IMR-90 (cell line): ENCODE data around the gene PIP5K1C. TPM values are rescaled to one million over a fixed set of nuclear protein-coding genes. Genes with fewer than 3 reads are reported as not detected.

Source experiments
- ATAC-seq: fragments of 200-7000 bp; cut with Tn5 transposase; 2 replicates; pipeline ENCODE4 v1.9.1; 2020; ENCODE audit warnings: low read depth, mild to moderate bottlenecking, moderate library complexity
- BruUV-seq: library from RNA; stranded (reverse); fragments of 400-500 nt; replicated peaks from 2 replicates; lab custom pipeline; 2021; lab: Mats Ljungman, UMichigan
- CTCF ChIA-PET: fragments of 300-600 bp; formaldehyde crosslinking; extraction: SDS; loops from one replicate; lab custom pipeline; 2021; ENCODE audit warnings: antibody characterized with exemption; lab: Yijun Ruan, JAX
- POLR2A ChIA-PET: fragments of 300-600 bp; sonication (Branson Sonifier 250); formaldehyde crosslinking; loops from one replicate; lab custom pipeline; 2022; ENCODE audit warnings: antibody characterized with exemption; ENCODE audit not compliant: unreplicated experiment; lab: Charles Lee
- DNase-seq: peaks from one replicate; pipeline ENCODE4 v3.0.0; 2013
- H2AFZ ChIP-seq: replicated peaks from 2 replicates; pipeline ENCODE3; 2013; ENCODE audit warnings: low read length, mild to moderate bottlenecking; ENCODE audit not compliant: poor library complexity
- H2AK5ac ChIP-seq: 2 replicates; pipeline ENCODE4 v1.6.1; 2013; ENCODE audit warnings: low read depth, low read length, inconsistent platforms
- H2AK9ac ChIP-seq: replicated peaks from 2 replicates; pipeline ENCODE3; 2013; ENCODE audit warnings: mild to moderate bottlenecking, low read depth, low read length, moderate library complexity; ENCODE audit not compliant: poor library complexity
- H2BK120ac ChIP-seq: 2 replicates; pipeline ENCODE4 v1.6.1; 2013; ENCODE audit warnings: low read depth, low read length, inconsistent platforms
- H2BK15ac ChIP-seq: 3 replicates; pipeline ENCODE4 v1.6.1; 2013; ENCODE audit warnings: low read depth, low read length, inconsistent platforms
- H2BK20ac ChIP-seq: 2 replicates; pipeline ENCODE4 v1.6.1; 2013; ENCODE audit warnings: low read depth, mild to moderate bottlenecking, inconsistent platforms, low read length, moderate library complexity
- H2BK5ac ChIP-seq: 2 replicates; pipeline ENCODE4 v1.6.1; 2013; ENCODE audit warnings: mild to moderate bottlenecking, low read depth, low read length, inconsistent platforms; ENCODE audit not compliant: poor library complexity, severe bottlenecking
- H3K14ac ChIP-seq: replicated peaks from 2 replicates; pipeline ENCODE4 v1.6.1; 2013; ENCODE audit warnings: low read depth, low read length, inconsistent platforms
- H3K18ac ChIP-seq: 2 replicates; pipeline ENCODE4 v1.6.1; 2013; ENCODE audit warnings: low read depth, low read length, control low read depth
- H3K23ac ChIP-seq: 2 replicates; pipeline ENCODE4 v1.6.1; 2013; ENCODE audit warnings: low read depth, low read length, inconsistent platforms
- H3K27ac ChIP-seq: 2 replicates; pipeline ENCODE4 v1.5.1; 2013; ENCODE audit warnings: mild to moderate bottlenecking, control low read depth, low read length; ENCODE audit not compliant: insufficient read depth
- H3K27me3 ChIP-seq: 2 replicates; pipeline ENCODE4 v1.6.1; 2013; ENCODE audit warnings: low read length; ENCODE audit not compliant: control insufficient read depth, insufficient read depth
- H3K36me3 ChIP-seq: 2 replicates; pipeline ENCODE4 v1.6.1; 2013; ENCODE audit warnings: low read length, mixed read lengths; ENCODE audit not compliant: control insufficient read depth, insufficient read depth
- H3K4ac ChIP-seq: 2 replicates; pipeline ENCODE4 v1.6.1; 2013; ENCODE audit warnings: low read depth, low read length, inconsistent platforms
- H3K4me1 ChIP-seq: 2 replicates; pipeline ENCODE4 v1.6.1; 2013; ENCODE audit warnings: low read length, mixed read lengths; ENCODE audit not compliant: control insufficient read depth, insufficient read depth
- H3K4me2 ChIP-seq: 2 replicates; pipeline ENCODE4 v1.6.1; 2013; ENCODE audit warnings: low read depth, mild to moderate bottlenecking, control low read depth, low read length, moderate library complexity
- H3K4me3 ChIP-seq: 2 replicates; pipeline ENCODE4 v1.5.1; 2013; ENCODE audit warnings: low read depth, mild to moderate bottlenecking, control low read depth, low read length, moderate library complexity; ENCODE audit not compliant: insufficient read depth
- H3K56ac ChIP-seq: 2 replicates; pipeline ENCODE4 v1.6.1; 2013; ENCODE audit warnings: low read length, inconsistent platforms; ENCODE audit not compliant: insufficient read depth; ENCODE audit errors: extremely low read depth
- H3K79me1 ChIP-seq, 2 experiments: 2 replicates each; pipeline ENCODE4 v1.6.1; 2013; ENCODE audit warnings: low read length in 2 of 2, inconsistent platforms in 1 of 2, low read depth in 1 of 2
- H3K9ac ChIP-seq: 2 replicates; pipeline ENCODE4 v1.6.1; 2013; ENCODE audit warnings: low read depth, low read length, control low read depth
- H3K9me1 ChIP-seq: 2 replicates; pipeline ENCODE4 v1.6.1; 2013; ENCODE audit warnings: low read length, inconsistent platforms; ENCODE audit not compliant: insufficient read depth
- H3K9me3 ChIP-seq: 2 replicates; pipeline ENCODE4 v1.6.1; 2013; ENCODE audit warnings: low read length; ENCODE audit not compliant: control insufficient read depth, insufficient read depth
- H4K20me1 ChIP-seq: 2 replicates; pipeline ENCODE4 v1.6.1; 2013; ENCODE audit warnings: low read length, inconsistent platforms; ENCODE audit not compliant: insufficient read depth
- H4K5ac ChIP-seq: 2 replicates; pipeline ENCODE4 v1.6.1; 2013; ENCODE audit warnings: mild to moderate bottlenecking, low read depth, low read length, control low read depth
- H4K8ac ChIP-seq, 2 experiments: 2 replicates each; pipeline ENCODE4 v1.6.1; 2013; ENCODE audit warnings: low read depth in 2 of 2, low read length in 2 of 2, control low read depth in 1 of 2, inconsistent platforms in 1 of 2
- H4K91ac ChIP-seq: 2 replicates; pipeline ENCODE4 v1.6.1; 2013; ENCODE audit warnings: low read depth, low read length, inconsistent platforms; ENCODE audit not compliant: insufficient read depth
- BHLHE40 ChIP-seq: fragments of 150-350 bp; IDR thresholded peaks from 2 replicates; pipeline ENCODE4 v1.6.1; 2016; ENCODE audit warnings: mild to moderate bottlenecking, low read depth, low read length
- CEBPB ChIP-seq: IDR thresholded peaks from 2 replicates; pipeline ENCODE4 v1.6.1; 2012; ENCODE audit warnings: low read depth, low read length, improper control_type of control experiment
- ELK1 ChIP-seq: fragments of 150-350 bp; IDR thresholded peaks from 2 replicates; pipeline ENCODE4 v1.6.1; 2016; ENCODE audit warnings: low read depth, mild to moderate bottlenecking, low read length, moderate library complexity, borderline replicate concordance
- MAFK ChIP-seq: IDR thresholded peaks from 2 replicates; pipeline ENCODE4 v1.6.1; 2012; ENCODE audit warnings: low read depth, low read length, improper control_type of control experiment
- MXI1 ChIP-seq: IDR thresholded peaks from 2 replicates; pipeline ENCODE4 v1.6.1; 2012; ENCODE audit warnings: low read depth, mild to moderate bottlenecking, low read length, moderate library complexity, borderline replicate concordance
- POLR2A ChIP-seq: IDR thresholded peaks from 2 replicates; pipeline ENCODE4 v1.6.1; 2012; ENCODE audit warnings: mild to moderate bottlenecking, low read depth, low read length
- RCOR1 ChIP-seq: IDR thresholded peaks from 2 replicates; pipeline ENCODE4 v1.6.1; 2012; ENCODE audit warnings: mild to moderate bottlenecking, low read length, improper control_type of control experiment; ENCODE audit not compliant: insufficient replicate concordance
- SMC3 ChIP-seq: fragments of 150-350 bp; IDR thresholded peaks from 2 replicates; pipeline ENCODE4 v1.6.1; 2016; ENCODE audit warnings: low read depth, mild to moderate bottlenecking, antibody characterized with exemption, low read length, moderate library complexity
- WGBS, 2 experiments: methylation state at CpG; one replicate each; pipeline versions ENCODE4 v1.1.5 to v1.1.7; 2013; ENCODE audit warnings: missing lambda C conversion rate in 2 of 2; ENCODE audit not compliant: insufficient read length in 1 of 2; ENCODE audit errors: extremely low coverage in 2 of 2; 5-methylcytosine and 5-hydroxymethylcytosine counted together
- dilution Hi-C: fragments of 300-500 bp; cut with HindIII; formaldehyde crosslinking; loops from one replicate; pipeline ENCODE4 v1.14.3; 2018; ENCODE audit warnings: low sequenced_read_pairs; ENCODE audit not compliant: unreplicated experiment
- in situ Hi-C: fragments of 300-500 bp; cut with MboI; formaldehyde crosslinking; loops from 3 replicates; pipeline ENCODE4 v1.14.3; 2019; ENCODE audit warnings: low sequenced_read_pairs, inconsistent platforms, mixed read lengths
- intact Hi-C: fragments of 100-400 bp; cut with micrococcal nuclease; formaldehyde crosslinking; loops from 2 replicates; pipeline ENCODE4 v1.10.0; 2022
- polyA plus RNA-seq, 3 experiments: library from polyadenylated mRNA; depleted of rRNA; stranded (reverse); fragments of >200 nt; gene quantifications; 2 replicates each; pipeline ENCODE4 v1.2.3, GENCODE V29; 2012; ENCODE audit warnings: low replicate concordance in 1 of 3
- total RNA-seq: library from RNA; depleted of rRNA; stranded (reverse); fragments of >200 nt; gene quantifications from 2 replicates; pipeline ENCODE4 v1.2.3, GENCODE V29; 2012
- TF ChIP-seq, protein P1 (sequence below): fragments of 150-350 bp; IDR thresholded peaks from 2 replicates; pipeline ENCODE4 v1.6.1; 2017; ENCODE audit warnings: mild to moderate bottlenecking, antibody characterized with exemption, low read length, low read depth
- TF ChIP-seq, protein P2 (sequence below): conservative IDR thresholded peaks from 2 replicates; pipeline ENCODE4 v1.5.1; 2012; ENCODE audit warnings: mild to moderate bottlenecking, low read depth, low read length, improper control_type of control experiment

PIP5K1C gene
- total and polyA plus RNA-seq, 2 of the 4 experiments (the other 2 are of a cell fraction): 13.6 to 23.3 TPM

GRCh38 chr19:3740431-3740830 lies 40.2 kb upstream of the PIP5K1C start:
- no peak overlapping the region for H3K14ac ChIP-seq
- in situ Hi-C loops: no loop called here
- H3K4me1 ChIP-seq: no peaks in the 10 kb centered on the region
- H3K23ac ChIP-seq: no peak overlapping the region
- H4K91ac ChIP-seq: no peak overlapping the region
- ATAC-seq (no peak), DNase-seq (no peak)
- H2AK5ac ChIP-seq: no peak overlapping the region
- no TSS peak for BruUV-seq
- H4K20me1 ChIP-seq: no peaks in the 10 kb centered on the region
- H4K5ac ChIP-seq: no peak overlapping the region
- no peak overlapping the region for H3K4me3 ChIP-seq
- H3K9me1 ChIP-seq: peaks cover 8% of the 10 kb centered on the region; the same call in 1 of the 2 replicates
- no peak for TF ChIP-seq ELK1
- TF ChIP-seq SMC3: no peak
- no peak for TF ChIP-seq RCOR1
- TF ChIP-seq, protein P1, sequence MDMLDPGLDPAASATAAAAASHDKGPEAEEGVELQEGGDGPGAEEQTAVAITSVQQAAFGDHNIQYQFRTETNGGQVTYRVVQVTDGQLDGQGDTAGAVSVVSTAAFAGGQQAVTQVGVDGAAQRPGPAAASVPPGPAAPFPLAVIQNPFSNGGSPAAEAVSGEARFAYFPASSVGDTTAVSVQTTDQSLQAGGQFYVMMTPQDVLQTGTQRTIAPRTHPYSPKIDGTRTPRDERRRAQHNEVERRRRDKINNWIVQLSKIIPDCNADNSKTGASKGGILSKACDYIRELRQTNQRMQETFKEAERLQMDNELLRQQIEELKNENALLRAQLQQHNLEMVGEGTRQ: no peak
- TF ChIP-seq CEBPB: no peak
- TF ChIP-seq BHLHE40: no peak
- TF ChIP-seq, protein P2, sequence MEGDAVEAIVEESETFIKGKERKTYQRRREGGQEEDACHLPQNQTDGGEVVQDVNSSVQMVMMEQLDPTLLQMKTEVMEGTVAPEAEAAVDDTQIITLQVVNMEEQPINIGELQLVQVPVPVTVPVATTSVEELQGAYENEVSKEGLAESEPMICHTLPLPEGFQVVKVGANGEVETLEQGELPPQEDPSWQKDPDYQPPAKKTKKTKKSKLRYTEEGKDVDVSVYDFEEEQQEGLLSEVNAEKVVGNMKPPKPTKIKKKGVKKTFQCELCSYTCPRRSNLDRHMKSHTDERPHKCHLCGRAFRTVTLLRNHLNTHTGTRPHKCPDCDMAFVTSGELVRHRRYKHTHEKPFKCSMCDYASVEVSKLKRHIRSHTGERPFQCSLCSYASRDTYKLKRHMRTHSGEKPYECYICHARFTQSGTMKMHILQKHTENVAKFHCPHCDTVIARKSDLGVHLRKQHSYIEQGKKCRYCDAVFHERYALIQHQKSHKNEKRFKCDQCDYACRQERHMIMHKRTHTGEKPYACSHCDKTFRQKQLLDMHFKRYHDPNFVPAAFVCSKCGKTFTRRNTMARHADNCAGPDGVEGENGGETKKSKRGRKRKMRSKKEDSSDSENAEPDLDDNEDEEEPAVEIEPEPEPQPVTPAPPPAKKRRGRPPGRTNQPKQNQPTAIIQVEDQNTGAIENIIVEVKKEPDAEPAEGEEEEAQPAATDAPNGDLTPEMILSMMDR: no peak
- TF ChIP-seq MAFK: no peak
- TF ChIP-seq POLR2A: no peak
- no peak for TF ChIP-seq MXI1
- H3K4ac ChIP-seq: no peak overlapping the region
- H3K27me3 ChIP-seq: peaks cover 7% of the 10 kb centered on the region
- no peak overlapping the region for H3K9ac ChIP-seq
- no peak overlapping the region for H3K4me2 ChIP-seq
- H3K56ac ChIP-seq: no peak overlapping the region
- no peak overlapping the region for H3K27ac ChIP-seq
- H2BK20ac ChIP-seq: no peak overlapping the region
- peaks cover 2% of the 10 kb centered on the region; the same call in 1 of the 2 replicates for H3K9me3 ChIP-seq
- H4K8ac ChIP-seq: no peak overlapping the region
- H2BK15ac ChIP-seq: no peak overlapping the region
- no peak overlapping the region for H2BK5ac ChIP-seq
- no peaks in the 10 kb centered on the region for H3K36me3 ChIP-seq
- CTCF ChIA-PET: no interaction called here
- H2AFZ ChIP-seq: no peak overlapping the region
- intact Hi-C loops: no loop called here
- 87% methylated on average over 16 of the region's 24 CpGs; no CpG with 5 or more reads in 1 of the 2 experiments for WGBS, 2 experiments
- POLR2A ChIA-PET: no interaction called here
- no peak overlapping the region for H2AK9ac ChIP-seq
- no peak overlapping the region for H2BK120ac ChIP-seq
- no peaks in the 10 kb centered on the region for H3K79me1 ChIP-seq
- H3K18ac ChIP-seq: no peak overlapping the region
- dilution Hi-C loops: no loop called here
